HepG2 (cell line): Measurements from ENCODE around the gene METTL2A. TPM values are rescaled to one million over a fixed set of nuclear protein-coding genes. Genes with fewer than 3 reads are reported as not detected.
A peak's percentile ranks its signal among the peaks of the same experiment; 100 is the strongest.
"Not testable (repeated sequence)": the region's sequence is repeated elsewhere in the genome, so short reads cannot be mapped to it uniquely, and the experiment has no call there.

Experiments used
- ATAC-seq: fragments of 200-7000 bp; cut with Tn5 transposase; 3 replicates; pipeline ENCODE4 v1.9.1; 2020; ENCODE audit warnings: mild to moderate bottlenecking, moderate library complexity
- Bru-seq: library from RNA; stranded (reverse); fragments of 400-500 nt; gene quantifications from one replicate; lab custom pipeline; 2021; lab: Mats Ljungman, UMichigan
- BruChase-seq, 2 experiments: library from RNA; stranded (reverse); fragments of 400-500 nt; gene quantifications; one replicate each; lab custom pipeline; 2021; lab: Mats Ljungman, UMichigan
- BruUV-seq: library from RNA; stranded (reverse); fragments of 400-500 nt; replicated peaks from 2 replicates; lab custom pipeline; 2021; lab: Mats Ljungman, UMichigan
- CTCF ChIA-PET: fragments of 300-600 bp; formaldehyde crosslinking; extraction: SDS; loops from one replicate; lab custom pipeline; 2021; ENCODE audit warnings: low total read pairs, inconsistent platforms, low intra/inter-chr PET ratio; lab: Yijun Ruan, JAX
- POLR2A ChIA-PET: fragments of 350-600 bp; sonication (Branson Sonifier 250); formaldehyde crosslinking; loops from one replicate; lab custom pipeline; 2020; ENCODE audit warnings: antibody characterized with exemption, inconsistent platforms; lab: Yijun Ruan, JAX
- DNase-seq: peaks from one replicate; pipeline ENCODE4 v3.0.0-alpha.2; 2015; ENCODE audit warnings: low spot score
- FAIRE-seq: peaks from 3 replicates; lab custom pipeline; 2011; peaks lifted over from hg19 to GRCh38; lab: Jason Lieb, UNC
- H2AFZ ChIP-seq: one replicate; pipeline ENCODE4 v1.6.1; 2011; ENCODE audit warnings: low read length, inconsistent platforms
- H3K27ac ChIP-seq: fragments of 300-600 bp; 3 replicates; pipeline ENCODE4 v1.8.0; 2011; ENCODE audit warnings: mixed run types, mild to moderate bottlenecking, mixed read lengths, low read length, inconsistent platforms; ENCODE audit not compliant: insufficient read depth; ENCODE audit errors: extremely low read length
- H3K27me3 ChIP-seq, 2 experiments: fragments of 200-600 bp in 1 of 2; 2 replicates in 1 of 2; 3 replicates in 1 of 2; pipeline versions ENCODE4 v1.6.0 to v1.8.0; 2011; ENCODE audit warnings: low read length in 2 of 2, mild to moderate bottlenecking in 2 of 2, moderate library complexity in 2 of 2, inconsistent platforms in 1 of 2; ENCODE audit not compliant: insufficient read depth in 2 of 2, control insufficient read depth in 1 of 2
- H3K36me3 ChIP-seq, 2 experiments: fragments of 200-600 bp in 1 of 2; replicated peaks in 1 of 2; 2 replicates in 1 of 2; 3 replicates in 1 of 2; pipeline versions ENCODE4 v1.5.1 to v1.8.0; 2011; ENCODE audit warnings: low read length in 2 of 2, inconsistent platforms in 1 of 2; ENCODE audit not compliant: insufficient read depth in 2 of 2, control insufficient read depth in 1 of 2
- H3K4me1 ChIP-seq: 2 replicates; pipeline ENCODE4 v1.5.1; 2012; ENCODE audit warnings: low read length, inconsistent platforms; ENCODE audit not compliant: insufficient read depth
- H3K4me2 ChIP-seq: 2 replicates; pipeline ENCODE4 v1.6.0; 2011; ENCODE audit warnings: low read depth, low read length, inconsistent platforms
- H3K4me3 ChIP-seq, 3 experiments: fragments of 200-600 bp in 1 of 3; sonication (generic), shearing (Covaris generic) in 1 of 3; replicated peaks in 1 of 3; 2 replicates each; pipeline ENCODE4 v1.5.1; 2011 to 2016; ENCODE audit warnings: low read length in 3 of 3, inconsistent platforms in 2 of 3, low read depth in 2 of 3, mild to moderate bottlenecking in 2 of 3, control low read depth in 1 of 3, mixed read lengths in 1 of 3; ENCODE audit not compliant: insufficient read depth in 1 of 3
- H3K79me2 ChIP-seq: one replicate; pipeline ENCODE4 v1.6.1; 2011; ENCODE audit warnings: low read length, inconsistent platforms; ENCODE audit not compliant: insufficient read depth
- H3K9ac ChIP-seq: 2 replicates; pipeline ENCODE4 v1.6.0; 2011; ENCODE audit warnings: mild to moderate bottlenecking, low read depth, low read length, inconsistent platforms; ENCODE audit not compliant: insufficient read depth
- H3K9me3 ChIP-seq: 2 replicates; pipeline ENCODE4 v1.5.1; 2012; ENCODE audit warnings: mild to moderate bottlenecking, low read length
- H4K20me1 ChIP-seq: 2 replicates; pipeline ENCODE4 v1.6.0; 2011; ENCODE audit warnings: inconsistent platforms, mild to moderate bottlenecking, low read length, moderate library complexity; ENCODE audit not compliant: insufficient read depth
- CSRNP1 ChIP-seq: sonication (generic); formaldehyde crosslinking; IDR thresholded peaks from 2 replicates; pipeline ENCODE4 v1.8.1; 2023; ENCODE audit warnings: mild to moderate bottlenecking, missing genetic modification reagents
- MAX ChIP-seq: IDR thresholded peaks from 2 replicates; pipeline ENCODE4 v1.6.1; 2012; ENCODE audit warnings: inconsistent platforms
- MTF2 ChIP-seq: sonication (generic); formaldehyde crosslinking; IDR thresholded peaks from 2 replicates; pipeline ENCODE4 v1.5.0; 2020; ENCODE audit warnings: missing genetic modification reagents, borderline replicate concordance
- PHF20 ChIP-seq: sonication (generic); formaldehyde crosslinking; IDR thresholded peaks from 2 replicates; pipeline ENCODE4 v1.5.0; 2020; ENCODE audit warnings: mild to moderate bottlenecking, missing genetic modification reagents
- RARG ChIP-seq: sonication (generic); formaldehyde crosslinking; IDR thresholded peaks from 2 replicates; pipeline ENCODE4 v1.4.0; 2020; ENCODE audit warnings: low read depth, mild to moderate bottlenecking, missing genetic modification reagents
- REL ChIP-seq: sonication (generic); formaldehyde crosslinking; conservative IDR thresholded peaks from 2 replicates; pipeline ENCODE4 v1.8.0; 2022; ENCODE audit warnings: mild to moderate bottlenecking, missing genetic modification reagents, moderate library complexity
- ZBTB38 ChIP-seq: sonication (generic); formaldehyde crosslinking; IDR thresholded peaks from 2 replicates; pipeline ENCODE4 v1.5.1; 2020; ENCODE audit warnings: mild to moderate bottlenecking, missing genetic modification reagents
- ZIK1 ChIP-seq: sonication (generic); formaldehyde crosslinking; IDR thresholded peaks from 2 replicates; pipeline ENCODE4 v1.5.0; 2020; ENCODE audit warnings: mild to moderate bottlenecking, low read depth, missing genetic modification reagents, borderline replicate concordance
- ZNF138 ChIP-seq: sonication (generic); formaldehyde crosslinking; IDR thresholded peaks from 2 replicates; pipeline ENCODE4 v1.5.0; 2020; ENCODE audit warnings: mild to moderate bottlenecking, low read depth, missing genetic modification reagents
- ZNF350 ChIP-seq: sonication (generic); formaldehyde crosslinking; IDR thresholded peaks from 2 replicates; pipeline ENCODE4 v1.4.0; 2020; ENCODE audit warnings: mild to moderate bottlenecking, low read depth, missing genetic modification reagents, borderline replicate concordance
- ZNF543 ChIP-seq: sonication (generic); formaldehyde crosslinking; IDR thresholded peaks from 2 replicates; pipeline ENCODE4 v1.4.0; 2020; ENCODE audit warnings: mild to moderate bottlenecking, missing genetic modification reagents
- ZNF746 ChIP-seq: sonication (generic); formaldehyde crosslinking; IDR thresholded peaks from 2 replicates; pipeline ENCODE4 v1.8.0; 2022; ENCODE audit warnings: mild to moderate bottlenecking, missing genetic modification reagents
- ZNF747 ChIP-seq: sonication (generic); formaldehyde crosslinking; IDR thresholded peaks from 2 replicates; pipeline ENCODE4 v1.8.1; 2023; ENCODE audit warnings: missing genetic modification reagents, mild to moderate bottlenecking, borderline replicate concordance
- ZNF883 ChIP-seq: sonication (generic); formaldehyde crosslinking; IDR thresholded peaks from 2 replicates; pipeline ENCODE4 v1.5.1; 2020; ENCODE audit warnings: mild to moderate bottlenecking, missing genetic modification reagents; ENCODE audit errors: not compliant biosample characterization
- ZSCAN25 ChIP-seq: sonication (generic); formaldehyde crosslinking; IDR thresholded peaks from 2 replicates; pipeline ENCODE4 v1.8.0; 2022; ENCODE audit warnings: mild to moderate bottlenecking, missing genetic modification reagents
- WGBS: methylation state at CpG from one replicate; pipeline ENCODE4 v1.1.6; 2017; ENCODE audit warnings: low lambda C conversion rate; 5-methylcytosine and 5-hydroxymethylcytosine counted together
- in situ Hi-C: cut with HindIII; loops from 2 replicates; pipeline ENCODE4 v1.10.0; 2017; ENCODE audit warnings: low pct_unique_long_range_greater_than_20kb; ENCODE audit not compliant: extremely low pct_ligation_motif_present
- intact Hi-C: fragments of 100-400 bp; cut with micrococcal nuclease; formaldehyde crosslinking; loops from one replicate; pipeline ENCODE4 v1.10.0; 2022; ENCODE audit not compliant: unreplicated experiment
- long read RNA-seq, 2 experiments: library from RNA in 1 of 2; library from polyadenylated mRNA in 1 of 2; stranded (forward) in 1 of 2; unstranded in 1 of 2; transcript quantifications; one replicate each; pipeline ENCODE4 v2.0.0, GENCODE V29; 2019 to 2022
- polyA minus RNA-seq, 3 experiments: library from RNA; depleted of rRNA, polyadenylated mRNA; stranded (reverse); fragments of >200 nt; gene quantifications; 2 replicates each; pipeline ENCODE4 v1.2.3, GENCODE V29; 2011; ENCODE audit warnings: low replicate concordance in 1 of 3
- polyA plus RNA-seq, 8 experiments: library from polyadenylated mRNA; depleted of rRNA in 3 of 8; stranded (reverse) in 7 of 8; unstranded in 1 of 8; fragments of >200 nt; fragmentation: Illumina TruSeq in 4 of 8; extraction: Trizol in 4 of 8; gene quantifications; 2 replicates each; pipeline versions ENCODE4 v1.2.1 to v1.2.3, GENCODE V29; 2011 to 2016; ENCODE audit warnings: low read depth in 4 of 8, missing spikeins in 1 of 8, mixed read lengths in 1 of 8; ENCODE audit not compliant: insufficient read depth in 1 of 8
- total RNA-seq, 5 experiments: library from RNA; depleted of rRNA; stranded (reverse); fragments of >200 nt; fragmentation: Illumina TruSeq; extraction: Trizol; gene quantifications; 2 replicates each; pipeline ENCODE4 v1.2.3, GENCODE V29; 2016; ENCODE audit warnings: low read depth in 1 of 5

METTL2A gene
- total RNA-seq (2016; rRNA removed; fragmentation: Illumina TruSeq; extraction: Trizol): 32.3 and 32.7 TPM in 2 replicates
- total RNA-seq (2016; cell fraction: cytosol; rRNA removed; fragmentation: Illumina TruSeq; extraction: Trizol; ENCODE audit: low read depth): 9.2 and 9.4 TPM in 2 replicates
- 32.8 and 37.2 TPM in 2 replicates for total RNA-seq (2016; cell fraction: insoluble cytoplasmic fraction; rRNA removed; fragmentation: Illumina TruSeq; extraction: Trizol)
- 19.0 and 20.4 TPM in 2 replicates for total RNA-seq (2016; cell fraction: membrane; rRNA removed; fragmentation: Illumina TruSeq; extraction: Trizol)
- 18.3 and 25.3 TPM in 2 replicates for total RNA-seq (2016; cell fraction: nucleus; rRNA removed; fragmentation: Illumina TruSeq; extraction: Trizol)
- polyA plus RNA-seq (2011; rRNA removed): 14.1 and 15.6 TPM in 2 replicates
- polyA plus RNA-seq (2011; cell fraction: cytosol; rRNA removed): 10.4 and 14.4 TPM in 2 replicates
- polyA plus RNA-seq (2011; cell fraction: nucleus; rRNA removed): 6.6 and 6.8 TPM in 2 replicates
- 15.5 and 18.0 TPM in 2 replicates for polyA plus RNA-seq (2012)
- polyA plus RNA-seq (2016; cell fraction: cytosol; fragmentation: Illumina TruSeq; extraction: Trizol; ENCODE audit: low read depth): 10.1 and 10.7 TPM in 2 replicates
- 30.7 and 30.9 TPM in 2 replicates for polyA plus RNA-seq (2016; cell fraction: insoluble cytoplasmic fraction; fragmentation: Illumina TruSeq; extraction: Trizol; ENCODE audit: low read depth)
- polyA plus RNA-seq (2016; cell fraction: membrane; fragmentation: Illumina TruSeq; extraction: Trizol; ENCODE audit: low read depth): 13.5 and 16.4 TPM in 2 replicates
- 30.0 and 32.5 TPM in 2 replicates for polyA plus RNA-seq (2016; cell fraction: nucleus; fragmentation: Illumina TruSeq; extraction: Trizol; ENCODE audit: insufficient read depth, low read depth)
- 10.1 and 17.2 TPM in 2 replicates for polyA minus RNA-seq (2011; rRNA and poly(A)+ RNA removed; ENCODE audit: low replicate concordance)
- 13.4 and 14.8 TPM in 2 replicates for polyA minus RNA-seq (2011; cell fraction: cytosol; rRNA and poly(A)+ RNA removed)
- 20.7 and 25.7 TPM in 2 replicates for polyA minus RNA-seq (2011; cell fraction: nucleus; rRNA and poly(A)+ RNA removed)
- percentile 77 among the genes with signal in this experiment for Bru-seq, nascent RNA
- BruChase-seq, experiment 1, labeled RNA remaining after a 6-hour chase: percentile 74 among the genes with signal in this experiment
- percentile 76 among the genes with signal in this experiment for BruChase-seq, experiment 2, labeled RNA remaining after a 2-hour chase
- long read RNA-seq, experiment 1, transcript METTL2A-201 (9 exons, 2,537 nt): major isoform, 36 of 53 reads
- long read RNA-seq, experiment 1, transcript METTL2A-202 (8 exons, 1,556 nt): minor isoform, 10 of 53 reads
- long read RNA-seq, experiment 1, partial matches to known transcripts: 2 of 53 reads
- long read RNA-seq, experiment 1, other reads (novel, unspliced or antisense): 5 of 53 reads
- long read RNA-seq, experiment 2, transcript METTL2A-202 (8 exons, 1,556 nt): minor isoform, 7 of 51 reads
- long read RNA-seq, experiment 2, transcript METTL2A-201 (9 exons, 2,537 nt): major isoform, 26 of 51 reads
- long read RNA-seq, experiment 2, partial matches to known transcripts: 9 of 51 reads
- long read RNA-seq, experiment 2, other reads (novel, unspliced or antisense): 9 of 51 reads

GRCh38 chr17:62423647-62424461, at the start of gene METTL2A:
METTL2A (plus strand) TSS chr17:62423897; CDS start chr17:62423903, 6 bp downstream.
- H3K27me3 ChIP-seq, CTCF ChIA-PET, H4K20me1 ChIP-seq, H3K79me2 ChIP-seq, POLR2A ChIA-PET, H3K9me3 ChIP-seq, BruUV-seq, in situ Hi-C loops: not testable (repeated sequence)
- ATAC-seq (peak; percentile 94), FAIRE-seq (peak; percentile 87), DNase-seq (peak; percentile 94)
- Histone ChIP-seq H3K36me3 (peaks cover 0 to 12% of the 10 kb centered on the region in 2 experiments; a peak in 2 of 5 replicates), H3K9ac (peak within 1 kb of the TSS; percentile 80), H3K4me1 (peaks cover 20% of the 10 kb centered on the region; the same call in 1 of the 2 replicates), H3K4me3 (peak within 1 kb of the TSS; percentile 86 to 96 (median 88)), H3K4me2 (peak within 1 kb of the TSS; percentile 89), H3K27ac (peak within 1 kb of the TSS; percentile 77), H2AFZ (peak within 1 kb of the TSS; percentile 70)
- 1% methylated on average over 51 of the region's 58 CpGs for WGBS
- intact Hi-C loops: loop anchor here (5.0 kb wide), 1 partner anchor 48 kb away; no protein-coding TSS in a partner anchor
- TF ChIP-seq PHF20 (CRISPR knock-in tag): peak; percentile 96
- TF ChIP-seq ZNF138 (CRISPR knock-in tag): peak; percentile 87
- 0 out of 2 replicates have a peak, but pooled peaks have one; percentile 65 for TF ChIP-seq REL
- peak; percentile 82 for TF ChIP-seq ZNF883
- peak; percentile 54 for TF ChIP-seq CSRNP1 (CRISPR knock-in tag)
- TF ChIP-seq MAX: peak; percentile 93
- peak; percentile 85 for TF ChIP-seq ZIK1
- TF ChIP-seq ZNF543 (CRISPR knock-in tag): peak; percentile 84
- TF ChIP-seq ZSCAN25: peak; percentile 63; the same call in 1 of the 2 replicates
- peak; percentile 27 for TF ChIP-seq ZNF746 (CRISPR knock-in tag)
- TF ChIP-seq ZBTB38 (CRISPR knock-in tag): peak; percentile 92
- TF ChIP-seq ZNF747: peak; percentile 61; the same call in 1 of the 2 replicates
- TF ChIP-seq RARG (CRISPR knock-in tag): 0 out of 2 replicates have a peak, but pooled peaks have one; percentile 63
- peak; percentile 75; the same call in 1 of the 2 replicates for TF ChIP-seq MTF2 (CRISPR knock-in tag)
- peak; percentile 94 for TF ChIP-seq ZNF350 (CRISPR knock-in tag)
